Stimulated activated CD4-positive, alpha-beta T cell treated with anti-CD3 and anti-CD28 coated beads, TNF-alpha, amount 100 ng/mL, for 24 hours (primary cell): Measurements from ENCODE around the gene SGSH.

Experiments used
- DNase-seq, 3 experiments: peaks; one replicate each; pipeline ENCODE4 v3.0.0-alpha.2; 2020; ENCODE audit warnings: low read depth in 3 of 3

SGSH gene

GRCh38 chr17:80227156-80227555 lies 7.0 kb upstream of the SGSH start:
- DNase-seq, result no peak

GRCh38 chr17:80225230-80225629 lies 5.1 kb upstream of the SGSH start:
- no peak for DNase-seq

DNA sequence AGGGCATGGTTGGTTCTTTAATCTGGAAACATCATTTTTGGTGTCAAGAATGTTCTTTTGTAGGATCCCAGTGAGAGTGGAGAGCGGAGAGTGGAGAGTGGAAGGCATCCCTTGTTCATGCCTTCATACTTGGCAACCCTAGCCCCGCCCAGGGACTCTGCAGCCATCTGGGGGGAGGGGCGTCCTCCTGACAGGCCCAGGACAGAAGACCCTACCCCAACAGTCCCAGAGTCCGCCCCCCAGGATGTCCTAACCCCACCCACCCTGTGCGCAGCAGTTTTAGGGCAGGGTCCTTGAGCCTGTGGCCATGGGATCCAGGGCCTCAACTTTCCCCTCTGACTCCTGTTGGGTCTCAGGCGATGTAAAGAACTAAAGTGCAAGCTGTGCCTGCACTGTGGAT lies 4.5 kb upstream of the SGSH start:
- no peak for DNase-seq

DNA sequence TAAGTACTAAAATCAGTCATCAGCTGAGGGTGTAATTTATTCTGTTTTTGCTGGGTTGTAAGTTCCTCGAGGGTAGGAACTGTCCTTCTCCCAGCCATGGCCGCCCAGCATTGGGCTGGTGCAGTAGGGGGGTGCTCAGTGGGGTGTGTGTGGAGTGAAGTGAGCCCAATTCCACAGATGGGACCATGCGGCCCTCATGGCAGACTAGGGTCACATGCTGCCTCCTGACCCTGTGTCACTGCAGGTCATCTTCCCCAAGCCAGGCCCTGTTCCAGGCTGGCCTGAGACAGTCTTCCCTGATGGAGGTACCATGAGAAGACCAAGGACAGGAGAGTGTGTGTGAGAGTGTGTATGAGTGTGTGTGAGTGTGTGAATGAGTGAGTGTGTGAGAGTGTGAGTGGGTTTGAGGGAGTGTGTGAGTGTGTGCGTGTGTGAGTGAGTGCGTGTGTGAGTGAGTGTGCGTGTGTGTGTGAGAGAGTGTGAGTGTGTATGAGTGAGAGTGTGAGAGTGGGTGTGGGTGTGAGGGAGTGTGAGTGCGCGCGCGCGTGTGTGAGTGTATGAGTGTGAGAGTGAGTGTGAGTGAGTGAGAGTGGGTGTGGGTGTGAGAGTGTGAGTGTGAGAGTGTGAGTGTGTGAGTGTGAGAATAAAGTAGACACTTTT lies 3.8 kb upstream of the SGSH start:
- DNase-seq, result no peak

GRCh38 chr17:80223142-80223815 lies 3.1 kb upstream of the SGSH start:
- DNase-seq, result no peak

- DNase-seq, result no peak
Observed at GRCh38 chr17:80222376-80223141, 2.4 kb upstream of the SGSH start.

DNA sequence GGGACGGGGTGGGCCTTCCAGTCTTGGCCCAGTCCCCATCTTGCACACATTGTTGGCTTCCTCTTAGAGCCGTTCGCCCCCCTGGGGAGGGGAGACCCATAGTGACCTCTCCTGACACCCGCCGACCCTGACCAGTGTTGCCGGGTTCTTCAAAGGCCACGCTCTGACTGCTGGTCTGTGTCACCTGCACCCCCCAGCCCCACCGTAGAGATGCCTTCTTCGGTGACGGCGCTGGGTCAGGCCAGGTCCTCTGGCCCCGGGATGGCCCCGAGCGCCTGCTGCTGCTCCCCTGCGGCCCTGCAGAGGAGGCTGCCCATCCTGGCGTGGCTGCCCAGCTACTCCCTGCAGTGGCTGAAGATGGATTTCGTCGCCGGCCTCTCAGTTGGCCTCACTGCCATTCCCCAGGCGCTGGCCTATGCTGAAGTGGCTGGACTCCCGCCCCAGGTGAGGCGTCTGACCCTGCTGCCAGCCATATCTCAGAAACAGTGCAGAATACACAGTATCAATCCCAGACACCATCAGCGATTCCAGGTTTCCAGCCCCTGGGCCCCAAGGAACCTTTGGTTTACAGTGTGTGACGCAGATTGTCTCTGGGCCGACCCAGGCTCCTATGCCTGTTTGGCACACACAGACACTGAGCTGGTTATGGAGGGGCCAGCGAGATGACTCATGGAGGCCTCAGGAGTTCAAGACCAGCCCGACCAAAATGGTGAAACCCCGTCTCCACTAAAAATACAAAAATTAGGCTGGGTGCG lies 1.4 kb upstream of the SGSH start:
- no peak for DNase-seq

DNA sequence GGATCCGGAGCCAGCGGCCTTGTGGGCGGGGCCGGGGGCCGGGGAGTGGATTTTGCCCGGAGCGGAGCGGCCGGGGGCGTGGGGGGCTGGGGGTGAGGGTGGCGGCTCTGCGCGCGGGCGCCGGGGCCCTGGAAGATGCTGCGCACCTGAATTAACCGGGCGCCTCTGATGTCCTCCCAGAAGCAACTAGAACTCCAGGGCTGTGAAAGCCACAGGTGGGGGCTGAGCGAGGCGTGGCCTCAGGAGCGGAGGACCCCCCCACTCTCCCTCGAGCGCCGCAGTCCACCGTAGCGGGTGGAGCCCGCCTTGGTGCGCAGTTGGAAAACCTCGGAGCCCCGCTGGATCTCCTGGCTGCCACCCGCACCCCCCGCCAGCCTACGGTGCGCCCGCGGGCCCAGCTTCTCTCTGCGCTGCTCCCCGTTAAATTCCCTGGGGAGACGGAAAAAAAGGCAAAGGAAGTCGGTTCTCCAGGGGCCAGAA lies 643 bp upstream of the SGSH start:
- DNase-seq, result peak in 1 of 3 experiments; percentile 13

- DNase-seq, result no peak
Observed at GRCh38 chr17:80219763-80220053, 425 bp downstream of the SGSH start.

- peak; percentile 82 to 93 (median 84) for DNase-seq
Observed at GRCh38 chr17:80219013-80219762, 945 bp downstream of the SGSH start.

DNA sequence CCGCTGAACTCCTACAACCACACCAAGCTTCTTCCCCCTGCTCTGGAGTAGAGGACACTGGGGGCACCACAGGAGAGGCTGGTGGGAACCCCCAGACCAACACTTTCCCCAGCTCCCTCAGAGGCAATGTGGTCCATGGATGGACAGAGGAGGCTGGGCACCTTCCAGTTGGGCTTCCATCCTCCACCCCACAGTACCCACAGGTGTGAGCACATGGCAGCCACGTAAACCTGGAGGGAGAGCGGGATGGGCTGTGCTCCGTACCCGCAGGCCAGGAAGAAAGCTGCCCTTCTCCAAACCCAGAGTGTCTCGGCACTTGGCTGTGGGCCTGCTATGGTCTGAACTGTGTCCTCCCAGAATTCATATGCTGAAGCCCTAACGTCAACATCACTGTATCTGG lies 1.7 kb downstream of the SGSH start:
- no peak for DNase-seq

DNA sequence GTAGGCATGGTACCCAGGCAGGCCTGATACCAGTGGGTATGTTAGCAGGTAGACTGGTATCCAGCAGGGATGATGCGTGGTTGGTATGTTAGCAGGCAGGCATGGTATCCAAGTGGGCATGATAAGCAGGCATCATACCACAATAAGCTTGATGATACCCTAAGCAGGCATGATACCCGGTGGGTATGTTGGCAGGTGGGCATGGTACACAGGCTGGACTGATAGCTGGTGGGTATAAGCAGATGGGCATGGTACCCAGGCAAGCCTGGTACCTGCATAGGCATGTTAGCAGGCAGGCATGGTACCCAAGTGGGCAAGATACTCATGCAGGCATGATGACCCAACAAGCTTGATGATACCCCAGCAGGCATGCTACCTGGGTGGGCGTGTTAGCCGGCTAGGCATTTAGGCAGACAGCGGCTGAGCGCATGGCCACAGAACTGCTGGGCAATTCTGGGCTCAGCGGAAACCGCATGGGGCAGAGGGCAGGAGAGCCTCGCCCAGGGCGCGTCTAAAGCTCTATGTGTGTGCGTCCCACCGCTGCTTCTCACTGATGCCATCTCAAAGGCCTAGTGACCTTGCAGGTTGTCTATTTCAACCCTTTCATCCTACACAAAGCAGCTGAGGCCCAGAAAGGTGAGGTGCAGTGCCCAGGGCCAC lies 2.3 kb downstream of the SGSH start:
- no peak for DNase-seq

DNA sequence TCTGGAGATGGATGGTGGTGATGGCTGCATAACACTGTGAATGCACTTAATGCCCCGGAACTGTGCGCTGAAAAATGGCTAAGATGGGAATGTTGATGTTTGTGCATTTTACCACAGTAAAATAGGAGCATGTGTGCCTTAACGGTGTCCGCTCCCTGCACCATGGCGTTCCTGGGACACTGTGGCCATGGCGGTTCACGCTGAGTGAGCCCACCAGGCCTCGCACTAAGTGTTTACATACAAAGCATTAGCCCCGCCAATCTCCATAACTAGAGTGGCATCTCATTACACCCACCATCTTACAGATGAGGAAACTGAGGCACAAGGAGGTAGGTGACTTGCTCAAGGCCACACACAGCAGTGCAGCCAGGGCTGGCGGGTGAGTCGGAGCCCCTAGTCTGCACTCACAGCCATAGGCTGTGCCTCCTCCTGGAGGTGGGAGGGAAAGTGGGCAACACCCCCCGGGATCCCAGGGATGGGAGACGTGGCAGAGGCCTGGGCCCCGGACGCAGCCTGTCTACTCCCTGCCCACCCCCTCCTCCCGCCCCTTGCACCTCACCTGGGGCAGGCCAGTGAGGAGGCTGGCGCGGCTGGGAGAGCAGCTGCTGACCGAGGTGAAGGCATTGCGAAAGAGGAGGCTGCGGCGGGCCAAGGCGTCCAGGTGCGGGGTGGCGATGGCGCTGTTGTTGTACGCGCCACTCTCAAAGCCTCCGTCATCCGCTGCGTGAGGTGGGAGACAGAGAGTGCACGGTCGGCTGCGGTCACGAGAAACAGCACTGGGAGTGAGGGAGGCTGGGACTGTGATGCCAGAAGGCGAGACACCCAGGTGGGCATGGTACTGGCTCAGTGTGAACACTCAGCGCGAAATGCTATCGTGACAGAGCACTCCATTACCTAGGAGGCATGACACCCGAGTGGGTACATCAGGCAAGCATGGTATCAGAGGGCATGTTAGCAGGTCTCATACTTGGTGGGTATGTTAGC lies 3.4 kb downstream of the SGSH start:
- no peak for DNase-seq

DNA sequence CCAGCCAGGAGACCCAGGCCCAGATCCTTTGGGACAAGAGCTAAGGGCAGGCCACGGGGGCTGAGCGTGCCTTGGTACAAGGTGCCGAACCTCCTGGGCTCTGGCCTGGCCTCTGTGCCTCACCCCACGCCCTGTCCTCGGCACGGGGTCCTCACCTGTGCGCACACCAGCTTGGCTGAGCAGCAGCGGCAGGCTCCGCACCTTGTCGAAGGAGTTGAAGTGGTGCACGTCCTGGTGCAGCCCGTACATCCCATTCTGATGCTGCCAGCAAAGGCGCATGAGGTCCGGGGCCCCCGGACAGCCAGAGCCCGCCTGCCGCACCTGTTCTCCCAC lies 5.3 kb downstream of the SGSH start:
- DNase-seq, result no peak

GRCh38 chr17:80214012-80214877 lies 5.9 kb downstream of the SGSH start:
- no peak for DNase-seq

DNA sequence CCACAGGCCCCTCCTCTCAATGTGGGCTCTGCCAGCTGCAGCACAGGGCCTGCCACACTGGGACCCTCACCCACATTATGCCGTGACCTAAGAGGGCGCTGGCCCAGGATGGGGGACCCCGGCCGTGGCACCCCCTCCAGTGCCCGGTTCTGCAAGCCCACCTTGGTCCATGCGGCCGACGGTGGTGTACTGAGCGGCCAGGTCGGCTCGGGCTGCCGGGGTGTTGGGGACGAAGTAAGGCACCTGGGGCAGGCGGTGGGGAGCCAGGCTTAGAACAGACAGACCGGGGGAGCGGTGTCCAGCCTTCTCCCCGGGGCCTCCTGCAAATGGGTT lies 6.5 kb downstream of the SGSH start:
- no peak for DNase-seq

GRCh38 chr17:80212962-80213642 lies 7.0 kb downstream of the SGSH start:
- DNase-seq, result no peak

DNA sequence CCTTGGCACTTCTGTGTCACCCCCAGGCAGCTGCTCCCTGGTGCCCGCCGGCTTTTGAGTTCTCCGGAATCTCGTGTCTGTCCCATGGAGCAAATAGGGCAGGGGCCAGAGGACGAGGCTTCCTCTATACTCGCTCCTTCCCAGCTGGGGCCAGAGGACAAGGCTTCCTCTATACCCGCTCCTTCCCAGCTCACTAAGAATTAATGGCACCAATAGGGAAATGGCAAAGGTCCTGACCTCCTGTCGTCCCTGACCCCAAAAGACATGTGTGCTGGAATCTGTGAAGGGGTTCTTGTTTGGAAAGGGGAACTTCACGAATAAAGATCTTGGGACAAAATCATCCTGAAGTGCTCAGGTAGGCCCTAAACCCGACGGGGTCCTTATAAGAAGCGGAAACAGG lies 7.6 kb downstream of the SGSH start:
- no peak for DNase-seq

GRCh38 chr17:80212109-80212508 lies 8.0 kb downstream of the SGSH start:
- no peak for DNase-seq
